CD4-positive, alpha-beta T cell treated with Interleukin-4 for 1 hour (primary cell): ENCODE results near the gene MBNL1.
"Not testable (repeated sequence)": the region's sequence is repeated elsewhere in the genome, so short reads cannot be mapped to it uniquely, and the experiment has no call there.

Experiments used
- DNase-seq, 2 donors: peaks; one replicate each; pipeline ENCODE4 v3.0.0-alpha.2; 2020 to 2022

The MBNL1 gene

GRCh38 chr3:152380043-152380442 is 111.3 kb downstream of the MBNL1 start:
- DNase-seq = no peak

- no peak for DNase-seq
These were observed 113.2 kb downstream of the MBNL1 start for GRCh38 chr3:152381881-152382295.

GRCh38 chr3:152382312-152383135 is 113.8 kb downstream of the MBNL1 start:
- peak in 1 of 2 donors; percentile 28 for DNase-seq

GRCh38 chr3:152383136-152383606 is 114.4 kb downstream of the MBNL1 start:
- no peak for DNase-seq

GRCh38 chr3:152384412-152384811 is 115.7 kb downstream of the MBNL1 start:
- DNase-seq = peak in 1 of 2 donors; percentile 43

GRCh38 chr3:152385761-152386160 is 117.0 kb downstream of the MBNL1 start:
- DNase-seq = no peak

- DNase-seq = peak in 1 of 2 donors; percentile 24
These were observed 117.5 kb downstream of the MBNL1 start for GRCh38 chr3:152386208-152386607.

GRCh38 chr3:152388631-152389030 is 119.9 kb downstream of the MBNL1 start:
- no peak for DNase-seq

GRCh38 chr3:152389316-152389934 is 120.7 kb downstream of the MBNL1 start:
- DNase-seq = no peak

GRCh38 chr3:152390647-152391046 is 121.9 kb downstream of the MBNL1 start:
- DNase-seq = no peak

GRCh38 chr3:152391671-152392070 is 122.9 kb downstream of the MBNL1 start:
- DNase-seq = no peak

GRCh38 chr3:152392272-152392880 is 123.6 kb downstream of the MBNL1 start:
- DNase-seq = no peak

GRCh38 chr3:152394246-152394645 is 125.5 kb downstream of the MBNL1 start:
- DNase-seq = no peak

GRCh38 chr3:152395764-152396163 is 127.0 kb downstream of the MBNL1 start:
- no peak for DNase-seq

GRCh38 chr3:152396867-152397266 is 128.1 kb downstream of the MBNL1 start:
- no peak for DNase-seq

GRCh38 chr3:152397348-152397747 is 128.6 kb downstream of the MBNL1 start:
- not testable (repeated sequence) for DNase-seq

GRCh38 chr3:152398495-152398894 is 129.8 kb downstream of the MBNL1 start:
- no peak for DNase-seq

GRCh38 chr3:152399374-152399773 is 130.6 kb downstream of the MBNL1 start:
- DNase-seq = no peak

GRCh38 chr3:152400887-152401286 is 132.2 kb downstream of the MBNL1 start:
- no peak for DNase-seq

- DNase-seq = peak in 1 of 2 donors; percentile 44
These were observed 134.1 kb downstream of the MBNL1 start for GRCh38 chr3:152402695-152403451.

GRCh38 chr3:152403632-152404066 is 134.9 kb downstream of the MBNL1 start:
- no peak for DNase-seq

- DNase-seq = no peak
These were observed 136.2 kb downstream of the MBNL1 start for GRCh38 chr3:152404976-152405375.
